ENCODE data around the gene STAP2.
A peak's percentile ranks its signal among the peaks of the same experiment; 100 is the strongest.

The STAP2 gene

DNA sequence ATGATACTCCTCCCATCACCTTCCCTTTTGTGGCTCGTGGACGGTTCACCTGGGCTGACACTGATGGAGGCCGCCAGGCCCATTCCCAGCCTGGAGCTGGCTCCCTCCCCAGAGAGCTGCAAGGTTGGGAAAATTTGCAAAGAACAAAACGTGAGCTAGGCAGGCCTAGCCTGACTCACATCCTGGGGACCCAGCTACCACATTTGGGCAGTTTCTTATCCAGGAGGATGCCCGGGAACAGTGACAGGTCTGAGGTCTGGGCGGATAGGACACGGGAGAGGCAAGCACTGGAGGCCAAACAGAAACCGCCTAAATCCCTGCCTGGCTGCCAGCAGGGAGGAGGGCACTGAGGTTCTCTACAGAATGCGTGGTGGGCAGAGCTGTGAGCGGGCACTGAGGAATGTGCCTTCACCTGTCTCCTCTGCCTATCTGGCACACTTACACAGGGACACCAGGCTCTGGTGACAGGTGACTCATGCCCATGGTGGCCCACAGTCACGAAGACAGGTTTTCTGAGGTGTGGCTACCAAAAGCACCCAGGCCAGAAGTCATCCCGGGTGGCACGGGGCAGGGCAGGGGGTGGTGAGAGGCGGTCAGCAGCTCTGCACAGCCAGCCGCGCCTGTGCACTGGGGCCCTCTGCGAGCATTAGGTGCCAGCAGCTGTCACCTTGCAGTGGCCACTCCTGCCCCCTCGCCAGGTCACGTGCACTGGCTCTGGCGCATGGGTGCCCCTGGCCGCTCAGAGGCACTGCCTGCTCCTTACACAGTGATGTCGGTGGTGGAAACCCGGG is 38.6 kb upstream of the STAP2 start:
- Histone ChIP-seq H3K27ac (no peak overlapping the region), H3K9me3 (ENCODE audit: low read depth, low read length) (no peaks in the 10 kb centered on the region), H3K9ac (ENCODE audit: insufficient read length) (no peak overlapping the region), H3K36me3 (ENCODE audit: insufficient read depth, low read length) (no peaks in the 10 kb centered on the region), H3K4me3 (no peak overlapping the region)
- TF ChIP-seq POLR2AphosphoS5 (IDR thresholded peaks at IDR 0.05; ENCODE audit: borderline replicate concordance, low read depth, low read length) (no peak), EZH2 (IDR thresholded peaks at IDR 0.05) (no peak), FOXP2 (optimal IDR thresholded peaks at IDR 0.05; ENCODE audit: control extremely low read depth, extremely low read length, insufficient read depth) (no peak)
- no peak for DNase-seq (ENCODE audit: low read depth, low spot score)

DNA sequence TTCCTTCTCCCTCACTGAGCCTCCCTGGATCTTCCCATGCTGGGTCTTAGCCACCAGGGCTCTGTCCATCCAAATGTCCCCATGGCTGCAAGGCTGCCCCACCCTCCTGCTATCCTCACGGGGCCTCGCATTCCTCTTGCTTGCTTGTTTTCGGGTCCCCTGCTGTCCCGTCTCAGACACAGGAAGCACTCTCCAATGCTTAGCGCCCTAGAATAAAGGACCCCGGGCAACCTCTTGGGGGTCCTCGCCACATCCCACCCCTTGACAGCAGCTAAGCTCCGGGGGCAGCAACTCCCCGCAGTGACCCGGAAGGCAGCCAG is 38.0 kb upstream of the STAP2 start:
- Histone ChIP-seq H3K9ac (ENCODE audit: insufficient read length) (no peak overlapping the region), H3K36me3 (ENCODE audit: insufficient read depth, low read length) (no peaks in the 10 kb centered on the region), H3K27ac (no peak overlapping the region), H3K9me3 (ENCODE audit: low read depth, low read length) (no peaks in the 10 kb centered on the region), H3K4me3 (no peak overlapping the region)
- DNase-seq (ENCODE audit: low read depth, low spot score) = no peak
- no peak for TF ChIP-seq FOXP2 (optimal IDR thresholded peaks at IDR 0.05; ENCODE audit: control extremely low read depth, extremely low read length, insufficient read depth)
- no peak for TF ChIP-seq EZH2 (IDR thresholded peaks at IDR 0.05)
- no peak for TF ChIP-seq POLR2AphosphoS5 (IDR thresholded peaks at IDR 0.05; ENCODE audit: borderline replicate concordance, low read depth, low read length)

DNA sequence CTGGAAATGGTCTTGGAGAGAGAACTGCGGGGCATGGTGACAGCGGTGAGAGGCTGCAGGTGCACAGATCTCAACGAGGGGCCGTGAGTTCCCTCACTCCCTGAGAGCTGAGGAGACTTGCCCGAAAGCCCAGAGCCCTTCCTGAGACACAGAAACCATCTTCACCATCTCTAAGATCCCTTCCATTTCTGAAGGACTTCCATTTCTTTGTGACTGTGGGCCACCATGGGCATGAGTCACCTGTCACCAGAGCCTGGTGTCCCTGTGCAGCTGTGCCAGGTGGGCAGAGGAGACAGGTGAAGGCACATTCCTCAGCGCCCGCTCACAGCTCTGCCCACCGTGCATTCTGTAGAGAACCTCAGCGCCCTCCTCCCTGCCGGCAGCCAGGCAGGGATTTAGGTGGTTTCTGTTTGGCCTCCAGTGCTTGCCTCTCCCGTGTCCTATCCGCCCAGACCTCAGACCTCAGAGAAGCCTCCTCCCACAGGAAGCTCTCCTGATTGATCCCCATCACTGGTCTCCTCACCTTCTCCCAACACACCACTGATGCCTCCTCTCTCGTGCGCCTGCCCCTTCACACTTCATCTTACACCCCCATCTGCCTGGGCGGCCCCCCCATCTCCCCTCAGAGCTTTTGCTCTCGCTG is 37.5 kb upstream of the STAP2 start:
- H3K4me3 ChIP-seq = peak overlapping the region; percentile 44
- H3K9ac ChIP-seq (ENCODE audit: insufficient read length) = no peak overlapping the region
- no peak for DNase-seq (ENCODE audit: low read depth, low spot score)
- TF ChIP-seq FOXP2 (optimal IDR thresholded peaks at IDR 0.05; ENCODE audit: control extremely low read depth, extremely low read length, insufficient read depth) (no peak), POLR2AphosphoS5 (IDR thresholded peaks at IDR 0.05; ENCODE audit: borderline replicate concordance, low read depth, low read length) (no peak), EZH2 (IDR thresholded peaks at IDR 0.05) (no peak)
- no peaks in the 10 kb centered on the region for H3K36me3 ChIP-seq (ENCODE audit: insufficient read depth, low read length)
- H3K27ac ChIP-seq = peak overlapping the region; percentile 51
- H3K9me3 ChIP-seq (ENCODE audit: low read depth, low read length) = no peaks in the 10 kb centered on the region

DNA sequence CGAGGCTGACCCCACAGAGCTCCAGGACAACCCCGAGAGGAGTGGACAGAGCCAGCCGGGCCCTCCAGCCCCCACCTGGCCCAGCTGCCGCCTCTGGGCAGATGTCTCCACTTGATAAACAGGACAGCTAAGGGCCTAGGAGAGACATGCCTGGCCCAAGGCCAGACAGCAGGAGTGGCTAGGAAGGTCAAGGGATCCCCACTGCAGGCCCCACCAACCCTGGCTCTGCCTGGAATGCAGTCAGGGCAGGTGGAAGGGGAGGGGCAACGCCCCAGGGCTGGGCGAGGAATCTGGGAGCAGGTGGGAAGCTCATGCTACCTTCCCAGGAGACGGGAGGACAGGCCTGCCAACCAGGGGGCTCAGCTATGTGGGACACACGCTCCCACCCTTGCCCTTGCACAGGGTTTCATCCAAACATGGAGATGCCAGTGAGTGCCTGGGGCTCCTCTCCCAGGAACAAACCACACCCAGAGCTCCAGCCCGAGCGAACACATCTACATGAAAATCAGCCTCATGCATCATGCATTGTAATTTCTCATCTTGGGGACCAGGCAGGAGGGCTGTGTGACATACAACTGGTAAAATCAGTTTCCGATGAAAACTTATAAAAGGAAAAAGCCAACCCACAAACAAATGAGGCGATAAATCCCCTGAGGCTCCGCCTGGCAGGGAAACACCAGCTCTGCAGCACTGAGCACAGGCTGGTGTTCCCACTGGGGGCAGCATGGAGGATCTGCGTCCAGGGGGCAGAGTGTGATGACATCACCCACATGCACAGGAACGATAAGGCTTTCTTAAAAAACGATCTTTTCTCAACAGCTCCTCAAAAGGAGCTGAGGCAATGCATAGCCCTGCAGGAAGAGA is 36.8 kb upstream of the STAP2 start:
- DNase-seq (ENCODE audit: low read depth, low spot score) = peak; percentile 56
- H3K27ac ChIP-seq = peak overlapping the region; percentile 51
- peak; percentile 77 for TF ChIP-seq FOXP2 (optimal IDR thresholded peaks at IDR 0.05; ENCODE audit: control extremely low read depth, extremely low read length, insufficient read depth)
- no peak for TF ChIP-seq POLR2AphosphoS5 (IDR thresholded peaks at IDR 0.05; ENCODE audit: borderline replicate concordance, low read depth, low read length)
- no peak for TF ChIP-seq EZH2 (IDR thresholded peaks at IDR 0.05)
- H3K9me3 ChIP-seq (ENCODE audit: low read depth, low read length) = no peaks in the 10 kb centered on the region
- H3K36me3 ChIP-seq (ENCODE audit: insufficient read depth, low read length) = no peaks in the 10 kb centered on the region
- peak overlapping the region; percentile 44 for H3K4me3 ChIP-seq
- no peak overlapping the region for H3K9ac ChIP-seq (ENCODE audit: insufficient read length)

DNA sequence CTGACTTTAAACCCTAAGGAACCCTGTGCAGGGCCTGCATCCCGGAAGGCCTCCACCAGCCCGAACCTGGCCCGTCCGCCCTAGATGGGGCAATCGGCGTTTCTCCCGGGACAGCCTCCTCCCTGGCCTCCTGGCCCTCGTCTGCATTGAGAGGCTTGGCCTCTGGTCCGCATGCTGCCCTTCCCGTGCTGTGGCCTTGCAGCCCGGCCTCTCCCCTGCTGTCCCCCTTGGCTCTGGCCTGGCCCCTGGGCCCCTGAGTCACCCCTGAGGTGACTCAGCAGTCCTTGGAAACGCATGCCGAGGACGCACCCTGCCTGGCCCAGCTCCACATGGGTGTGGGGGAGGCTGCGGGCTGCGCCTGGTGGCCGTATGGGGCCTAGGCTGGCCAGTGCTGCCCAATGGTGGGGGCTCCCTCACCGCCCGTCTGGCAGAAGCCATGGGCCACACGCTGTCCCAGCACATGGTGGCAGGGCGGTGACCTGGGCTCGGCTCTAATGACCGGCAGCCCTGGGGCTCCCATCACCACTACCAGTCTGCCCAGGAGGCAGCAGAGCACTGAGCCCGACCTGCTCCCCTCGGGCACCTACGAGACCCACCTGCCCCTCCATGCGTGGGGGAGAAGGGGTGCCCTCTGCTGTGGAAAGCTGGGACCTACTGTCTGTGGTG is 36.0 kb upstream of the STAP2 start:
- H3K4me3 ChIP-seq = no peak overlapping the region
- no peak overlapping the region for H3K27ac ChIP-seq
- no peaks in the 10 kb centered on the region for H3K36me3 ChIP-seq (ENCODE audit: insufficient read depth, low read length)
- no peak overlapping the region for H3K9ac ChIP-seq (ENCODE audit: insufficient read length)
- TF ChIP-seq POLR2AphosphoS5 (IDR thresholded peaks at IDR 0.05; ENCODE audit: borderline replicate concordance, low read depth, low read length) (no peak), EZH2 (IDR thresholded peaks at IDR 0.05) (no peak), FOXP2 (optimal IDR thresholded peaks at IDR 0.05; ENCODE audit: control extremely low read depth, extremely low read length, insufficient read depth) (no peak)
- H3K9me3 ChIP-seq (ENCODE audit: low read depth, low read length) = no peaks in the 10 kb centered on the region
- no peak for DNase-seq (ENCODE audit: low read depth, low spot score)

DNA sequence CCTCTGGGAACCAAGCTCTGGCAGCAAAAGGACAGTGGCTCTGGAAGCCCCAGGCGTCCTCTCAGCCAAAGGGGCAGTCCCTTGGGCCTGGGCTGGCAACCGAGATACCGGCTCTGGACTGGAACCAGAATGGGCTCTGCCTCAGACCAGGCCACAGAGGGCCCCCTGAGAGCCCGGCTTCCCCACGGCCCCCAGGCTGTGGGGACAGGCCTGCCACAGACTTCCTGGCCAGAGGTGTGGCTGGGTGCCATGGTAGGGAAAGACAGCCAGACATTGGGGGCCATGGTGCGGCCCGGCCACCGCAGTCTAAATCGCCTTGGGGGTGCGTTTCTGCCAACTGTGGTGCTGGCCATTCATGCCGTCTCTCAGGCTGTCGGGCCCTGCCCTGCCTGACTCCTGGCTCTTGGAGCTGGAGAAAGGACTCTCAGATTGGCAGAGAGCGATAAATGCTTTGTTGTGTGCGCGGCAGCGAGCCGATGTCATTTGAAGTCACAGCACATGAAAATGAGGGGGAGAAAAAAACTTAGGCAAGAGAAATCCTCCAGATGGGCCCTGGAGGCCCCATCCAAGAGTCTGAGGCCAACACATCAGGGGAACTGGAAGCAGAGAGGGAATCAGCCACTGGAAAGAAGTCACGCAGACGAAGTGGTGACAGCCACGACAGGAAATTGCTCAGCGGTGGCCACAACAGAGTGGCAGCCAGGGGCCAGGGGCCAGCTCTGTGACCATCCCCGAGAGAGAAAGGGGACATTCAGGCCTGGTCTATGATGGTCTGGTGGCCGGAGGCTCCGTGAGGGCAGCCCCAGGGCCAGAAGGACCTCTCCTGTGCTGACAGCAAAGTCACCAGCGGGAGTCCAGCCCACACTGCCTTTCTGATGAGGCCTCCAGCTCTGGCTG is 35.2 kb upstream of the STAP2 start:
- DNase-seq (ENCODE audit: low read depth, low spot score) = no peak
- Histone ChIP-seq H3K36me3 (ENCODE audit: insufficient read depth, low read length) (no peaks in the 10 kb centered on the region), H3K4me3 (no peak overlapping the region), H3K9ac (ENCODE audit: insufficient read length) (no peak overlapping the region), H3K27ac (no peak overlapping the region), H3K9me3 (ENCODE audit: low read depth, low read length) (no peaks in the 10 kb centered on the region)
- TF ChIP-seq EZH2 (IDR thresholded peaks at IDR 0.05) (no peak), POLR2AphosphoS5 (IDR thresholded peaks at IDR 0.05; ENCODE audit: borderline replicate concordance, low read depth, low read length) (no peak), FOXP2 (optimal IDR thresholded peaks at IDR 0.05; ENCODE audit: control extremely low read depth, extremely low read length, insufficient read depth) (no peak)

DNA sequence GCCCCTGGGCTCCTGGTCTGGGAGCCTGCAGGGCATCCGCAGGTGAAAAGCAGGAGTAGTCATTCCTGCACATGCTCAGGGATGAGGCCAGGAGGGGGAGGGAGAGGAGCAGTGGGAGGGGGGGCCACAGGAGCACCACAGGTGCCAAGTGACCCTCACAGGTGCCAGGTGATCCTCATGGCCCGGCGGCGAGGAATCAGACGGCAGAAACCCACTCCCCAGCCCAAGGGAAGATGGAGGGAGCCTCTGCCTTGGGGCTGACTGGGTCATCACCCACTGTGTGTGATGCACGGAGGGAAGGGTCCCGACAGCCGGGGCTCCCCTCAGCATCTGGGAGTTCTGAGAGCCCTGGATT is 34.4 kb upstream of the STAP2 start:
- Histone ChIP-seq H3K4me3 (no peak overlapping the region), H3K36me3 (ENCODE audit: insufficient read depth, low read length) (no peaks in the 10 kb centered on the region), H3K9ac (ENCODE audit: insufficient read length) (no peak overlapping the region), H3K9me3 (ENCODE audit: low read depth, low read length) (no peaks in the 10 kb centered on the region), H3K27ac (no peak overlapping the region)
- no peak for TF ChIP-seq POLR2AphosphoS5 (IDR thresholded peaks at IDR 0.05; ENCODE audit: borderline replicate concordance, low read depth, low read length)
- TF ChIP-seq FOXP2 (optimal IDR thresholded peaks at IDR 0.05; ENCODE audit: control extremely low read depth, extremely low read length, insufficient read depth) = no peak
- TF ChIP-seq EZH2 (IDR thresholded peaks at IDR 0.05) = no peak
- DNase-seq (ENCODE audit: low read depth, low spot score) = no peak
